GM19395 (cell line): ENCODE measurements around the gene NDUFS5.
"Not testable (repeated sequence)": the region's sequence is repeated elsewhere in the genome, so short reads cannot be mapped to it uniquely, and the experiment has no call there.

Source experiments
- ATAC-seq: cut with Tn5 transposase; IDR thresholded peaks from one replicate; pipeline ENCODE4 v1.9.1; 2021; ENCODE audit warnings: mild to moderate bottlenecking, moderate library complexity; ENCODE audit not compliant: unreplicated experiment

The NDUFS5 gene

GRCh38 chr1:39061951-39062350 is 35.8 kb downstream of the NDUFS5 start:
- no peak for ATAC-seq

DNA sequence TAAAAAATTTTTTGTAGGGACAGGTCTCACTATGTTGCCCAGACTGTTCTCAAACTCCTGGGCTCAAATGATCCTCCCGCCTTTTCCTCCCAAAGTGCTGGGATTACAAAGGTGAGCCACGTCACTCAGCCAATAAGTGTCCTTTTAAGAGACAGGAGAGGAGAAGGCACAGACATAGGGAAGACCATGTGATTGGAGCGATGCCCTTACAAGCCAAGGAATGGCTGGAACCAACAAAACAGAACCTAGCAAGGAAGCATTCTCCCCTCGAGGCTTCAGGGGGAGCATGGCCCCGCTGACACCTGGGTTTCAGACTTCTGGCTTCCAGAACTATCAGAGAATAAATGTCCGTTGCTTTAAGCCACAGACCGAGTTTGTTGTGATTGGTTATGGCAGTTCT is 37.0 kb downstream of the NDUFS5 start:
- no peak for ATAC-seq

GRCh38 chr1:39063775-39064174 is 37.6 kb downstream of the NDUFS5 start:
- ATAC-seq = no peak

- no peak for ATAC-seq
Observed at GRCh38 chr1:39065542-39065941, 39.4 kb downstream of the NDUFS5 start.

GRCh38 chr1:39068227-39068626 is 42.1 kb downstream of the NDUFS5 start:
- ATAC-seq = not testable (repeated sequence)

- not testable (repeated sequence) for ATAC-seq
Observed at GRCh38 chr1:39071557-39071956, 45.4 kb downstream of the NDUFS5 start.

- ATAC-seq = no peak
Observed at GRCh38 chr1:39076127-39076798, 50.1 kb downstream of the NDUFS5 start.

DNA sequence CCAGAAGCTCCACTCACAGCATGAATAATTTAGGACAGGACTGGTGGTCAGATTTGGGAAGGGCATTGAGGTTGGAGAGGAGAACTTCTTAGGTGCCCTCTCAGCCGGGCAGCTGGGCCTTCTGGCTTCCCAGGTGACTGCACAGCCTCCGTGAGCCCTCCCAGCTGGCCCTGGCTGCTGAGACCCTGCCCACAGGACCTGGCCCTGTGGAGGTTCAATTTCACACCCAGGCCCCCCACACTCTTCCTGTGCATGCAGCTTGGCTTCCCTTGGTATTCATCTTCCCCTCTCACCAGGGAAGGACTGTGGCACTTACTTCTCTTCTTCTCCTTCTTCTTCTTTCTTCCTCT is 50.6 kb downstream of the NDUFS5 start:
- no peak for ATAC-seq

DNA sequence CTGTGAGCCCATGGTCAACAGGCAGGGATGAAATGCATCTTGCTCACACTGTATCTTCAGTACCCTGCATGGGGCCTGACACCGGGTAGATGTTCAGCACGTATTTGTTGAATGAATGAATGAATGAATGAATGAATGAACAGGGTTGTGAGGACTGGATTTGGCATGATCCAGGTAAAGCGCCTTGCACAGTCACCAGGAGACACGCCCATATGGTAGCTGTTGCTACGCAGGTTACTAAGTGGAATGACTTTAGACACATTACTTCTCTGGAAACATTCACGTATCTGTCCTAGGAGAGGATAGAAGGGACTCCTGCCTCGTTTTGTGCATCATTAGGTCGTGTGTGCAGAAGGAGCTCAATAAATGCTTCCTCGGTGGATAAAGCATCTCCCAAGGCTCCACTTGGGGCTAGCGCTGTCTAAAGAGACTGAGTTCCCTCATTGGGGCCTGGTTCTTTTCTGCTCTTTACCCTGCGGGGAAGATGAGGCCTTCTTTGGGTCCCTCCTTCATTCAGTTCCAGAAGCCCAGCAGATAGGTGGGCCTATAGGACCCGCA is 54.2 kb downstream of the NDUFS5 start:
- ATAC-seq = no peak

- ATAC-seq = no peak
Observed at GRCh38 chr1:39080831-39081270, 54.7 kb downstream of the NDUFS5 start.

- ATAC-seq = no peak
Observed at GRCh38 chr1:39081271-39082009, 55.3 kb downstream of the NDUFS5 start.

GRCh38 chr1:39082010-39082799 is 56.1 kb downstream of the NDUFS5 start:
- ATAC-seq = no peak

DNA sequence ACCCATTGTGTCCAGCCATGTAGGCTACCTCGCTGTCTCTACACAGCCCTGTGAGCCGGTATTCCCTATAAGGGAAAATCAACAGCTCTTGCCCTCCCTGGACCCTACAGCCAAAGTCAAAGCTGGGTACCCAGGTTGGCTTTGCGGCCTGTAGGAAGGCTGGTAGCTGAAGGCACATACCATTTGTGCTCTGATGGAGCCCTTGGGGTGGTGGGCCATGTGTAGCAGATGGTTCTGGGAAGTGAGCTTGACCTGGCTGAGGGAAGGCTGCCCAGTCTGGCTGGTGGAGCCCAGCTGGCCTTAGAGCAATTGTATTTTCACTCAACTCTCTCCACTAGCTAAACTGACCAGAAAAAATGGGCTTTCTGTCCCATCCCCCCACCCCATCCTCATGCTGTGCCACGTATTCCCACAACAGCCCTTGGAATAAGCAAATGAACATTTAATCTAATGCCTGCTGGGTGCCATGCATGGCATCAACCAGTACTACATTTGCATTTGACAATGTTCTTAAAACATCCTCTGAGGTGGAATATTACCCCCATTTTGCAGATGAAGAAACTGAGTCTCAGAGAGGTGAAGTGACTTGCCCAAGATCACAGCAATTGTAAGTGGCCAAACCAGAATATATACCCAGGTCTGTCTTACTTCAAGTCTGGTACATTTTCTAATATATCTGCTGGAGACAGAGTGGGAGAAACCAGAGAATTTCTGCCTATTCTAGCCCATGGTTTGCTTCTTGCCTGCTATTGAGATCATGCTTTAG is 56.8 kb downstream of the NDUFS5 start:
- no peak for ATAC-seq

DNA sequence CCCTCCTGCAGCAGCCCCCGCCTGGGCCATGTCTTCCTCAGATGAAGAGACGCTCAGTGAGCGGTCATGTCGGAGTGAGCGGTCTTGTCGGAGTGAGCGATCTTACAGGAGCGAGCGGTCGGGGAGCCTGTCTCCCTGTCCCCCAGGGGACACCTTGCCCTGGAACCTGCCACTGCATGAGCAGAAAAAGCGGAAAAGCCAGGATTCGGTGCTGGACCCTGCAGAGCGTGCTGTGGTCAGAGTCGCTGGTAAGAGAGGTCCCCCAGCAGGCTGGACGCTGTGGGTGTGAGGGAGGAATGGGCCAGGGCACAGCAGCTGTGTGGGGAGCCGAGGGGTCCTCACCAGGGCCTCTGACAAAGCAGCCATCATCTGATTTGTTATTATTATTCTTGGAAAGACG is 58.0 kb downstream of the NDUFS5 start:
- no peak for ATAC-seq
